ENCODE measurements around the gene INPP5D. TPM values are rescaled to one million over a fixed set of nuclear protein-coding genes. Genes with fewer than 3 reads are reported as not detected.
A peak's percentile ranks its signal among the peaks of the same experiment; 100 is the strongest.

The INPP5D gene
- total and polyA plus RNA-seq, 2 donors (not counting 1 experiment from before 2014, with no cell fraction given), result 0.01 to 0.33 TPM

GRCh38 chr2:233211548-233211895 lies 151.4 kb downstream of the INPP5D start:
- Histone ChIP-seq H3K4me3 (replicated peaks in 1 of 4; ENCODE audit: control extremely low read depth in 1 of 4, insufficient read depth in 1 of 4, low read depth in 3 of 4, low read length in 4 of 4) (no peak overlapping the region), H3K36me3 (ENCODE audit: control insufficient read depth, insufficient read depth, low read length) (no peaks in the 10 kb centered on the region), H3K27me3 (ENCODE audit: control insufficient read depth, insufficient read depth, low read length) (peaks cover 18% of the 10 kb centered on the region), H4K20me1 (ENCODE audit: control insufficient read depth, extremely low read depth, insufficient read depth, low read length) (no peaks in the 10 kb centered on the region), H3K79me2 (ENCODE audit: control insufficient read depth, insufficient read depth, low read length) (no peaks in the 10 kb centered on the region), H3K27ac (ENCODE audit: insufficient read depth, low read length) (no peak overlapping the region), H3K4me1 (ENCODE audit: control insufficient read depth, extremely low read depth, insufficient read depth, low read length) (peaks cover 3% of the 10 kb centered on the region), H3K4me2 (ENCODE audit: extremely low read depth, insufficient read depth, low read length) (peak overlapping the region; percentile 35), H2AFZ (ENCODE audit: low read length) (peak overlapping the region; percentile 49), H3K9ac (ENCODE audit: insufficient read depth, low read length) (no peak overlapping the region), H3K9me3 (ENCODE audit: control insufficient read depth, insufficient read depth, low read depth, low read length) (no peaks in the 10 kb centered on the region)
- TF ChIP-seq CTCF (conservative IDR thresholded peaks at IDR 0.05 in 1 of 2, IDR thresholded peaks at IDR 0.05 in 1 of 2; ENCODE audit: low read depth in 1 of 2, low read length in 2 of 2) (no peak), EZH2 (IDR thresholded peaks at IDR 0.05; ENCODE audit: low read length, missing control alignments) (no peak)
- no peak for DNase-seq (ENCODE audit: low read depth in 2 of 2)

GRCh38 chr2:233213011-233213410 lies 152.9 kb downstream of the INPP5D start:
- DNase-seq (ENCODE audit: low read depth in 2 of 2), result no peak
- Histone ChIP-seq H3K36me3 (ENCODE audit: control insufficient read depth, insufficient read depth, low read length) (no peaks in the 10 kb centered on the region), H3K9ac (ENCODE audit: insufficient read depth, low read length) (no peak overlapping the region), H3K4me1 (ENCODE audit: control insufficient read depth, extremely low read depth, insufficient read depth, low read length) (peaks cover 3% of the 10 kb centered on the region), H3K4me3 (replicated peaks in 1 of 4; ENCODE audit: control extremely low read depth in 1 of 4, insufficient read depth in 1 of 4, low read depth in 3 of 4, low read length in 4 of 4) (no peak overlapping the region), H4K20me1 (ENCODE audit: control insufficient read depth, extremely low read depth, insufficient read depth, low read length) (no peaks in the 10 kb centered on the region), H3K79me2 (ENCODE audit: control insufficient read depth, insufficient read depth, low read length) (no peaks in the 10 kb centered on the region), H3K9me3 (ENCODE audit: control insufficient read depth, insufficient read depth, low read depth, low read length) (no peaks in the 10 kb centered on the region), H3K27ac (ENCODE audit: insufficient read depth, low read length) (no peak overlapping the region), H2AFZ (ENCODE audit: low read length) (no peak overlapping the region), H3K4me2 (ENCODE audit: extremely low read depth, insufficient read depth, low read length) (no peak overlapping the region), H3K27me3 (ENCODE audit: control insufficient read depth, insufficient read depth, low read length) (peaks cover 15% of the 10 kb centered on the region)
- TF ChIP-seq CTCF (conservative IDR thresholded peaks at IDR 0.05 in 1 of 2, IDR thresholded peaks at IDR 0.05 in 1 of 2; ENCODE audit: low read depth in 1 of 2, low read length in 2 of 2) (no peak), EZH2 (IDR thresholded peaks at IDR 0.05; ENCODE audit: low read length, missing control alignments) (no peak)

- Histone ChIP-seq H3K27me3 (ENCODE audit: control insufficient read depth, insufficient read depth, low read length) (peaks cover 10% of the 10 kb centered on the region), H3K79me2 (ENCODE audit: control insufficient read depth, insufficient read depth, low read length) (no peaks in the 10 kb centered on the region), H3K9me3 (ENCODE audit: control insufficient read depth, insufficient read depth, low read depth, low read length) (no peaks in the 10 kb centered on the region), H3K4me2 (ENCODE audit: extremely low read depth, insufficient read depth, low read length) (no peak overlapping the region), H3K9ac (ENCODE audit: insufficient read depth, low read length) (no peak overlapping the region), H3K36me3 (ENCODE audit: control insufficient read depth, insufficient read depth, low read length) (no peaks in the 10 kb centered on the region), H2AFZ (ENCODE audit: low read length) (no peak overlapping the region), H3K27ac (ENCODE audit: insufficient read depth, low read length) (no peak overlapping the region), H3K4me3 (replicated peaks in 1 of 4; ENCODE audit: control extremely low read depth in 1 of 4, insufficient read depth in 1 of 4, low read depth in 3 of 4, low read length in 4 of 4) (no peak overlapping the region), H4K20me1 (ENCODE audit: control insufficient read depth, extremely low read depth, insufficient read depth, low read length) (no peaks in the 10 kb centered on the region), H3K4me1 (ENCODE audit: control insufficient read depth, extremely low read depth, insufficient read depth, low read length) (peaks cover 3% of the 10 kb centered on the region)
- TF ChIP-seq EZH2 (IDR thresholded peaks at IDR 0.05; ENCODE audit: low read length, missing control alignments) (no peak), CTCF (conservative IDR thresholded peaks at IDR 0.05 in 1 of 2, IDR thresholded peaks at IDR 0.05 in 1 of 2; ENCODE audit: low read depth in 1 of 2, low read length in 2 of 2) (no peak)
- DNase-seq (ENCODE audit: low read depth in 2 of 2), result no peak
Observed at GRCh38 chr2:233213975-233214374, 153.8 kb downstream of the INPP5D start.

All from fibroblast of lung (primary cell).